NCI-H146 treated with DMSO at 0.1 percent for 48 hours (cell line): ENCODE data around the gene CACNG8.

Experiments used
- DNase-seq: peaks from one replicate; lab custom pipeline; 2025; ENCODE audit not compliant: unreplicated experiment; lab: John Stamatoyannopoulos, UW

CACNG8 gene

DNA sequence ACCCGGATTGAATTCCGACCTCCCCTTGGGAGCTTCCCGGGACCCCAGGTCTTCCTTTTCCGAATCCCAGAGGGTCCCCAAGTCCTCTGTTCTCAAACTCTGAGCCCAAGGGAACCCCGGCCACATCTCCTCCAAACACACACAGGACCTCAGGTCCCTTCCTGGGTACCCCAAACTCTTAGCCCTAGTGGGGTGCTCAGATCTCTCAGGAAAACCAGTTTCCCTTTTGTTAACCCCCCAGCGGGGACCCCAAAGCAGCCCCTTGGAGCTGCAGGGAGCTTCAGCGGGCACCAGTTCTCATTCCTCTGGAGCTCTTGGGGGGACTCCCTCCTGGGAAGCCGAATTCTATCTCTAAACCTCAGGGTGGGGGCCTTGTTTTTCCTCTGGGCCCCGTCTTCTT lies 29.5 kb downstream of the CACNG8 start:
- no peak for DNase-seq

DNA sequence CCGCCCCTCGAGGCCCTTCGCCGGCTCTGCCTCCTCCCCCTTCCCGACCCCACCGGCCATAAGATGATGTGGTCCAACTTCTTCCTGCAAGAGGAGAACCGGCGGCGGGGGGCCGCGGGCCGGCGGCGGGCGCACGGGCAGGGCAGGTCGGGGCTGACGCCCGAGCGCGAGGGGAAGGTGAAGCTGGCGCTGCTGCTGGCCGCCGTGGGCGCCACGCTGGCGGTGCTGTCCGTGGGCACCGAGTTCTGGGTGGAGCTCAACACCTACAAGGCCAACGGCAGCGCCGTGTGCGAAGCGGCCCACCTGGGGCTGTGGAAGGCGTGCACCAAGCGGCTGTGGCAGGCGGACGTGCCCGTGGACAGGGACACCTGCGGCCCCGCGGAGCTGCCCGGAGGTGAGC lies 30.1 kb downstream of the CACNG8 start:
- DNase-seq: no peak

DNA sequence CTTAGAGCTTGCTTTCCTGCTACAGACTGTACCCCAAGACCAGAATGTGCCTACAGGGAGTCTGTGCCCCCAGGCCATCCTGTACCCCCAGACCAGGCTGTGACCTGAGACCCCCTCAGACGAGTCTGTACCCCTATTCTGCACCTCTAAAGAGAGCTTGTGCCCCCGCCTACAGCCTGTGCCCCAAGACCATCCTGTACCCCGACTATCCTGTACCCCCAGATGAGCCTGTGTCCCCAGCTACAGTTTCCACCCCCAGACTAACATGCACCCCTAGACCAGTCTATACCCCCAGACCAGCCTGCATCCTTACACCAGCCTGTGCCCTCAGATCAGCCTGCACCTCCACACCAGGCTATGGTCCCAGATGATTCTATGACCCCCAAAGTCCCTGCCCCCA lies 30.7 kb downstream of the CACNG8 start:
- no peak for DNase-seq

DNA sequence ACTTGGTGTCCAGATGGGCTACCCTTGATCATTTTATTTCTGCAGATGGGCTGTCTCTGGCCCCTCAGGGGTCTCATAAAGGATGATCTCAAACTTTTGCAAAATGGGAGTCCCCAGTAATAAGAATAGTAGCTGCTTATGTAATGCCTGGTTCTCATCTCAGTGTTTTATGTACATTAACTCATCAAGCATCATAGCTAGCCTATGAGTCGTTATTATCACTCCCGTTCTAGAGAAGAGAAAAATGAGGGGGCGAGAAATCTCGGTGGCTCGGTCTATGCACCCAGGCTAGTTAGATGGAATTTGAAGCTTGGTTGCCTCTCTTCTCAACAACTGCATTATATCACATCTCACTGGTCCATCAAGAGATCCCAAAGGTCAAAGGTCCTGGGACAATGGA lies 32.1 kb downstream of the CACNG8 start:
- no peak for DNase-seq

DNA sequence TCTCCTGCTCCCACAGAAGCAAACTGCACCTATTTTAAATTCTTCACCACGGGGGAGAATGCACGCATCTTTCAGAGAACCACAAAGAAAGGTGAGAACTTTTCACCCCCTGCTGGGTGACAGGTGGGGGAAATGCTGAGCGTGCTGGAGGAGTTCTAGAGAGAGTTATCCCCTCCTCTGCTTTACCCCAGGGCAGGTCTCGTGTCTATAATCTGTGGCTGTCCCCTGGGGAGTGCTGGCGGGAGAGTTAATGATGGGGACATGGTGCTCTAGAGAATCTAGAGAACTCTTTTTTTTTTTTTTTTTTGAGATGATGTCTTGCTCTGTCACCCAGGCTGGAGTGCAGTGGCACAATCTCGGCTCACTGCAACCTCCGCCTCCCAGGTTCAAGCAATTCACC lies 35.5 kb downstream of the CACNG8 start:
- DNase-seq: no peak

DNA sequence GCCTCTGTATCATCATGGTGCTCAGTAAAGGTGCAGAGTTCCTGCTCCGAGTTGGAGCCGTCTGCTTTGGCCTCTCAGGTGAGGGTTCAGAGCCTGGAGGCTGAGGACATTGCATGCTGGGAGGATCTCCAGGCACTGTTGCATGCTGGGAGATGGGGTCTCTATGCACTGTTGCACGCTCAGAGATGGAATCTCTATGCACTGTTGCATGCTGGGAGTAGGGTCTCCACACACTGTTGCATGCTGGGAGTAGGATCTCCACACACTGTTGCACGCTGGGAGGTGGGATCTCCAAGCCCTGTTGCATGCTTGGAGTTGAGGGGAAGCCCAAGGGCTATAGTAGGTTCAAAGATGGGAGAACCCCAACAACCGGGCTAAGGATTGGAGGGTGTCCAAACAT lies 37.0 kb downstream of the CACNG8 start:
- no peak for DNase-seq

DNA sequence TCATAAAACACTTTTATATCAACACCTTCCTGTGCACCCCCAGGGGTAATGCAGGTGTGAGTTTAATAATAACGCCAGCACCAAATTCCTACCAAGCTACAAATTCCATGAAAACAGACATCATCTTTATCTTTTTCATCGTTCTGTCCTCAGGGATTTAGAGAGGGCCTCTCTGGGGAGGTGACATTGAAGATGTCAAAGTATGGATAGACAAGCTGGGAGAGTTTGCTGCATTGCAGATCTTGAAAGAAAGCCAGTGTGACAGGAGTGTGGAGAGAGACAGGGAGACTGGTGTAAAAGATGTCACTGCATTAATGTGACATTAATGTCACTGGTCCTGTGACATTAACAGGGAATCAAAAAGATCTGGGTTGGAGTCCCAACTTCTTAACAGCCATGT lies 38.8 kb downstream of the CACNG8 start:
- DNase-seq: no peak

DNA sequence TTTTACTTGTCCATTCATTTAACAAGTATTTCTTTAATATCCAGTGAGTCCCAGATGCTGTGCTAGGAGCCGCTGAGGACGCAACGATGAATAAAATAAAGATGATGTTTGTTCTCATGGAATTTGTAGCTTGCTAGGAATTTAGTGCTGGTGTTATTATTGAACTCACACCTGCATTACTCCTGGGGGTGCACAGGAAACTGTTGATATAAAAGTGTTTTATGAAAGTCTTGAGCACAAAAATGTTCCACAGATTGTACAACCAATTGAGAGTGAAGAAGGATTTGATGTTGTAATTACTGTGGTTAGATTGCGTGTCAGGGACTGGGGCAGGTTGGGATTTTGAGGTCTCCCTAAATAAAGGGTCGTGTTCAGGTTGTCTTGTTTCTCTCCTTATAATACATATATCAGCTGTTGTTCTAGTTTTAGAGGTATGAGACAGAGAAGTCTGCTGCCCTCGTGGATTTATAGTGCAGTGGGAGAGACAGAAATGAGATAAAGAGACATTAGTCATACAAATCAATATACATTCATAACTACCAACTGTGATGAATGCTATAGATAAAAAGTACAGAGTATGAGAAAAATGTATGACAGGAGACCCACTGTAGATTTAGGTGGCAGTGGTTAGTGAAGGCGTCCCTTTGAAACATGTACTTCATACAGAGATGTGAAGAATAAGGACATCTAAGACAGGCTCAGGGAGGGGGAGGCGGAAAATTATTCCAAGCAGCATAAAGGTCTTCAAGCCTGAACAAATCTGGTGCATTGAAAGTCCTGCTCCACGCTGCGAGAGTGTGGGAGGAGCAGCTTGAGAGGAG lies 40.0 kb downstream of the CACNG8 start:
- DNase-seq: no peak

DNA sequence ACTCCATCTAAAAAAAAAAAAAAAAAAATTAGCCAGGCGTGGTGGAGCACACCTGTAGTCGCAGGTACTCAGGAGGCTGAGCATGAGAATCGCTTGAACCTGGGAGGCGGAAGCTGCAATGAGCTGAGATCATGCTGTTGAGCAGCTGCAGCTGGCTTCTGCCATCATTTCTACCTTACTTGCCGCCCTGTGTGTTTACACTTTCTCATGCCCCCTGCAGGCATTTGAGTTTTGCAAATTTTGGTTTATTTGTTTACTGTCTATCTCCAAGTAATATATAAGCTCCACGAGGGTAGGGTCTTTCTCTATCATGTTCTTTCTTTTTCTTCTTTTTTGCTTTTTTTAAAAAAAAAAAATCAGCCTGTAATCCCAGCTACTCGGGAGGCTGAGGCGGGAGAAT lies 46.7 kb downstream of the CACNG8 start:
- no peak for DNase-seq

DNA sequence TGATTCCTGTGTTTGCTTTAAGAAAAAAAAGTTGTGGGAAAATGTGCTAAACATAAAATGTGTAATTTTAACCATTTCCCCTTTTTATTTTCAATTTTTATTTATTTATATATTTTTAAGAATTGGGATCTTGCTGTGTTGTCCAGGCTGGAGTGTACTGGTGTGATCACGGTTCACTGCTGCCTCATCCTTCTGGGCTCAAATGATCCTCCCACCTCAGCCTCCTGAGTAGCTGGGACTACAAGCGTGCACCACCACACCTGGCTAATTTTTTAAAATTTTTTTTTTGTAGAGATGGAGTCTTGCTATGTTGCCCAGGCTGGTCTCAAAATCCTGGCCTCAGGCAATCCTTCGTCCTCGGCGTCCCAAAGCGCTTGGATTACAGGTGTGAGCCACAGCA lies 47.7 kb downstream of the CACNG8 start:
- DNase-seq: no peak

DNA sequence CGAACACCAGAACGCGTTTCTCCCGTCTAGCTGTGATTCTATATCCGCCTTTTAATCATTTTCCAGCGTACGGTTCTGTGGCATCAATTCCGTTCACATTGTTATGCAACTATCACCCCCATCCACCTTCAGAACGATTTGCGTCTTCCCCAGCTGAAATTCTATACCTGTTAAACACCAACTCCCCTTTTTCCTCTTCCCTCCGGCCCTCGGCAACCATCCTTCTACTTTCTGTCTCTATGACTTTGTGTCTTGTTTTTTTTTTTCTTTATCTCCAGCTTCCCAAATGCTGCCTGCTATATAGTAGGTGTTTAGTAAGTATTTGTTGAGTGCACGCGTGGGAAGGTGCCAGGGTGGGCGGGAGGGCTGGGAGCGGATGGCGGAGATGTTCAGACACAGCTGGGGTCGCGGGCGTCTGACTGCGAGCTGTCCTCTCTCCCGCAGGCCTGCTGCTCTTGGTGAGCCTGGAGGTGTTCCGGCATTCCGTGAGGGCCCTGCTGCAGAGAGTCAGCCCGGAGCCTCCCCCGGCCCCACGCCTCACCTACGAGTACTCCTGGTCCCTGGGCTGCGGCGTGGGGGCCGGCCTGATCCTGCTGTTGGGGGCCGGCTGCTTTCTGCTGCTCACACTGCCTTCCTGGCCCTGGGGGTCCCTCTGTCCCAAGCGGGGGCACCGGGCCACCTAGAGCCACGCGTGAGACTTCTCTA lies 48.9 kb downstream of the CACNG8 start:
- no peak for DNase-seq

DNA sequence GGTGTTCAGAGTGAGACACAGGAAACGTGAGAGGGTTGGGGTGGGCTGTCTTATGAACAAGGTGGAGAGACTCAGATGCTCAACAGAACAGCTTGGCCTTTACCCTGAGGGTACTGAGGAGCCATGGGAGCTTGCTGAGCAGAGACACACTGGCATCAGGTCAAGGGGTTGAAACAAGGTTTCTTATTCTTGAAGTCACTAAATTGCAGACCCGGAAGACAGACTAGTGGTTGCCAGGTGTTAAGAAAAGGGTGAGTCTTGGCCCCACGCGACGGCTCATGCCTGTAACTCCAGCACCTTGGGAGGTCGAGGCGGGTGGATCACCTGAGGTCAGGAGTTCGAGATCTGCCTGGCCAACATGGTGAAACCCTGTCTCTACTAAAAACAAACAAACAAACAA lies 51.1 kb downstream of the CACNG8 start:
- DNase-seq: no peak

DNA sequence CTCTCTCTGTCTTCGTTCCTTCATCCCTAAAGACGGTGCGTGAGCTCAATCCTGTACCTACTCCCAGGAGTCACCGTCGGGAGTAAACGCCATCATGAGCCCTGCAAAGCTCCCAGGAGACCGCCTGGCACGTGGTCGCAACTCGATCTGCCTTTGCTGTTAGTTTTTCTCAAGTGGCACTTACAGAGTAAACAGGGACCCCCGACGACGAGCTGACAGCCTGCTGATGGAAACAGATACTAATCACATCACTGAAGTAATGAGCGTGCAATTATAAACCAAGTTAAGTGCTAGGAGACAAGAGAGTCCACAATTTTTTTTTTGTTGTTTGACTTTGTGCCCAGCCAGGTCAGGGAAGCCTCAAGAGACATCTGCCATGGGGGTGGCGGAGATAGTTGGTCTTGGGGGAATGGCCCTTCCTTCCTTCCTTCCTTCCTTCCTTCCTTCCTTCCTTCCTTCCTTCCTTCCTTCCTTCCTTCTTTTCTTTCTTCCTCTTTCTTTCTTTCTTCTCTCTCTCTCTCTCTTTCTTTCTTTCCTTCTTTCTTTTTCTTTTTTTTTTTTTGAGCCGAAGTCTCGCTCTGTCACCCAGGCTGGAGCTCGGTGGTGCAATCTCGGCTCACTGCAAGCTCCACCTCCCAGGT lies 52.3 kb downstream of the CACNG8 start:
- DNase-seq: no peak

DNA sequence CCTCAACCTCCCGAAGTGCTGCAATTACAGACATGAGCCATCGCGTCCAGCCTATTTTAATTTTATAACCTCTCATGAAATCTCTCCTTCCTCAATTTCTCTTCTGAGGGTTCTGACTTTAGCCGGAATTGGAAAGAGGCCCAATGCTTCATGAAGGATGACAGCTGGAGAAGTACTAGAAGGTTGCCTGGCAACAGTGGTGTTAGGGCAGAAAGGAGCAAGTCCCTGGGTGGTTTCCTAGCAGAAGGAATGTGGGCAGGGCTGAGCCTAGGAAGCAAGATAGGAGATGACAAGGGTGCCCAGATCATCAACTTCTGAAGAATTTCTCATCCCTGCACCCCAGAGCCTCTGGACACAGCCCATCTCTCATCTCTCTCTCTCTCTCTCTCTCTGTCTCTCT lies 54.5 kb downstream of the CACNG8 start:
- DNase-seq: no peak

DNA sequence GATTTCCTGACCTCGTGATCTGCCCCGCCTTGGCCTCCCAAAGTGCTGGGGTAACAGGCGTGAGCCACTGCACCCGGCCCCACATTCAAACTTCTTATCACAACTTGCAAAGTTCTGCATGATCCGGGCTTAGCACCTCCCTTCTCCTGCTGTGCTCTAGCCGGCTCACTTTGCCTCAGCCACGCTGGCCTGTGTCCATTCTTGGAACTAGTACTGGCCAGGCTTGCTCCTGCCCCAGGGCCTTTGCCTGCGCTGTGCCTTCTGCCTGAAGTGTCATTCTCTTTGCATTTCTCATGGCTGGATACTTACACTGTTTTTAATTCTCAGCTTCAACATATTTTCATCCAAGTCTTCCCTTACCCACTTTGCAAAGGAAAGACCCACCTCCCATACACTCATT lies 58.6 kb downstream of the CACNG8 start:
- DNase-seq: no peak

DNA sequence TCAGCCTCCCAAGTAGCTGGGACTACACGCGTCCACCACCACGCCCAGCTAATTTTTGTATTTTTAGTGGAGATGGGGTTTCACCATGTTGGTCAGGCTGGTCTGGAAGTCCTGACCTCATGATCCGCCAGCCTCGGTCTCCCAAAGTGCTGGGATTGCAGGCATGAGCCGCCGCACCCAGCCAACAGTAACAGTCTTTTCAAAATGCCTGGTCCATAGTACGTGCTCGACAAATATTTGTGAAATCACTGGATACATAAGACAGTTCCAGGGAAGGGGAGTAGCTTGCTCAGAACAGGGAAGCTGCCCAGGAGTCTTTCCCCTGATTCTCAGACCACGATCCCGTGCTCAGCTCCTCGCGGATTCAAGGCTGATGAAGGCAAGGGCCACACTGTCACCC lies 59.2 kb downstream of the CACNG8 start:
- DNase-seq: no peak

DNA sequence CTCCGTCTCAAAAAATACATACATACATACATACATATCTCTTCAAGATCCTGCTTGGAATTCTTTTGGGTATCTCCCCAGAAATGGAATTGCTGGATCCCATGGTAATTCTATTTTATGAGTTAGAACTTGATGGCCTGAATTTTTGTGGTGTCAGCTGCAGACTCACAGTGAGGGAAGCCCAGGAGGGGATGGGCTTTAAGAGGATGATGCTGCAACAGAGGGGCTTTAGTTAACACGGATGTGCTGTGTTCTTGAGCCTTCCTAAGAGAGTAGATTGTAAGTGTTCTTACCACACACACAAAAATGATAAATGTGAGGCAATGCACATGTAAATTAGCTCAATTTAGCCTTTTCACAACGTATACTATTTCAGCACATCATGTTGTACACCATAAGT lies 60.5 kb downstream of the CACNG8 start:
- DNase-seq: no peak

DNA sequence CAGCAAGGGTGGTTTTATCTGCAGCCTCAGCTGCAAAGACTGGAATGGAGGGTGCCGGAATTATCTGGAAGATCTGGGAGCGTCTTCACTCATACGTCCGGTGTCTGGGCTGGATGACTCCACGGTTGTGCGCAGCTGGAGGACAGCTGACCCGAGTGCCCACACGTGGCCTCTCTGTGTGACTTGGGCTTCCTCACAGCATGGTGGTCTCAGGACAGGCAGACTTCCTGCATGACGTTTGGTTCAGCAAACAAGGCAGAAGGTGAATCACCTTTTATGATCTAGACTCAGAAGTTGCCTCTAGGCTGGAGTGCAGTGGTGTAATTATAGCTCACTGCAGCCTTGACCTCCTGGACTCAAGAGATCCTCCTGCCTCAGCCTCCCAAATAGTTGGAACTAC lies 61.9 kb downstream of the CACNG8 start:
- no peak for DNase-seq

DNA sequence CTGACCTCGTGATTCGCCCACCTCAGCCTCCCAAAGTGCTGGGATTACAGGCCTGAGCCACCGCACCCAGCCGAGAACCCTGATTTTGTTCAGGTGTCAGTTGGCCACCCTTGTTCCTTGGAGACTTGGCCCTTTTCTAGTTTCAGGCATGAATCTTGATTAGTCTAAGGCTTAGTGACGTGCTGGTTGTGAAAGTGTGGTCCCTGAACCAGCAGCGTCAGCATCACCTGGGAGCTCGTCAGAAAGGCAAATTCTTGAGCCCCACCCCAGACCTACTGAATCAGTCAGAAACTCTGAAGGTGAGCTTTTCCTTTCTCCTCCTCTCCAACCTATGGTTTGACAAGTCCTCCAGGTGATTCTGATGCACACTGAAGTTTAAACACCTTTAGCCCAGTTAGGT lies 63.9 kb downstream of the CACNG8 start:
- DNase-seq: no peak

DNA sequence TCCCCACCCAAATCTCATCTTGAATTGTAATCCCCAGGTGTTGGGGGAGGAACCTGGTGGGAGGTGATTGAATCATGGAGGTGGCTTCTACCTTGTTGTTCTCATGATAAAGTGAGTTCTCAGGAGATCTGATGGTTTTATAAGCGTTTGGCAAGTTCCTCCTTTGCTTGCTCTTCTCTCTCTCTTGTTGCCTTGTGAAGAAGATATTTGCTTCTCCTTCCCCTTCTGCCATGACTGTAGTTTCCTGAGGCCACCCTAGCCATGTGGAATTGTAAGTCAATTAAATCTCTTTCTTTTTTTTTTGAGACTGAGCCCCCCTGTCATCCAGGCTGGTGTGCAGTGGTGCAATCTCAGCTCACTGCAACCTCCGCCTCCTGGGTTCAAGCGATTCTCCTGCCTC lies 66.6 kb downstream of the CACNG8 start:
- no peak for DNase-seq

DNA sequence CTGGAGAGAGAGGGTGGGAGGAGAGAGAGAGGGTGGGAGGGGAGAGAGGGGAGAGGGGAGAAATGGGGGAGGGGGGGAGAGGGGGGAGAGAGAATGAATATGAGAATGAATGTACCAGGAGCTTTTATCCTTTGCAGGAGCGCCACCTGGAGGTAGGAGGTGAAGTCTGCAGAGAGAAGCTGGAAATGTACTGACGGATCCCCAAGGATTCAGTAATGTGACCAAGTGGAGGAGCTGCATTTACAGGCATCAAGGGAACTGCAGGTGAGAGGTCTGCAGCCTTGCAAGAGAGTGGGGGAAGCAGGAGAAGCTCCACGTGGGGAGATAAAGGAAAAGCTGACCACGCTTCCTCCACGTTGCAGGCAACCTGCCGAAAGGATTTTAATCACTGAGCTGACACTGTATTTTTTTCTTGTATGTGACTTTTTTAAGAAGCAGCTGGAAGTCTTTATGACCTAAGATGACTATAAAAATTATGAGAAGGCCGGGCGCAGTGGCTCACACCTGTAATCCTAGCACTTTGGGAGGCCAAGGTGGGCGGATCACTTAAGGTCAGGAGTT lies 67.3 kb downstream of the CACNG8 start:
- DNase-seq: no peak
